Activated naive CD8-positive, alpha-beta T cell treated with anti-CD3 and anti-CD28 coated beads, Interleukin-2, amount 10 ng/mL, durations not matched to agents 7 days and 5 days (primary cell): Measurements from ENCODE around the gene PRTN3. TPM values are rescaled to one million over a fixed set of nuclear protein-coding genes. Genes with fewer than 3 reads are reported as not detected.
A peak's percentile ranks its signal among the peaks of the same experiment; 100 is the strongest.
"Not testable (repeated sequence)": the region's sequence is repeated elsewhere in the genome, so short reads cannot be mapped to it uniquely, and the experiment has no call there.

Source experiments
- ATAC-seq: fragments of 150-1000 bp; cut with Tn5 transposase; one replicate; pipeline ENCODE4 v1.10.0; 2021; ENCODE audit warnings: low read depth, moderate library complexity
- POLR2A ChIA-PET: fragments of 350-600 bp; sonication (Branson Sonifier 250); formaldehyde crosslinking; loops from one replicate; lab custom pipeline; 2021; ENCODE audit warnings: antibody characterized with exemption; lab: Charles Lee
- DNase-seq: peaks from one replicate; pipeline ENCODE4 v3.0.0; 2021
- H3K27ac Mint-ChIP-seq: one replicate; pipeline ENCODE4 v1.8.0; 2022; ENCODE audit warnings: mild to moderate bottlenecking, mixed read lengths
- H3K27me3 Mint-ChIP-seq: one replicate; pipeline ENCODE4 v1.8.0; 2022; ENCODE audit warnings: mild to moderate bottlenecking, moderate library complexity, mixed read lengths
- H3K36me3 Mint-ChIP-seq: one replicate; pipeline ENCODE4 v1.8.0; 2021; ENCODE audit warnings: mild to moderate bottlenecking, mixed read lengths
- H3K4me1 Mint-ChIP-seq: one replicate; pipeline ENCODE4 v1.8.0; 2021; ENCODE audit warnings: mixed read lengths
- H3K4me3 Mint-ChIP-seq: one replicate; pipeline ENCODE4 v1.8.0; 2022; ENCODE audit warnings: mild to moderate bottlenecking, moderate library complexity, mixed read lengths
- H3K9me3 Mint-ChIP-seq: one replicate; pipeline ENCODE4 v1.8.0; 2021; ENCODE audit warnings: mixed read lengths
- total RNA-seq, 2 experiments: library from RNA; stranded (reverse); gene quantifications; one replicate each; pipeline ENCODE4 v1.2.3, GENCODE V29; 2021

PRTN3 gene
- total RNA-seq, 2 experiments from 2014 or later, result not detected

DNA sequence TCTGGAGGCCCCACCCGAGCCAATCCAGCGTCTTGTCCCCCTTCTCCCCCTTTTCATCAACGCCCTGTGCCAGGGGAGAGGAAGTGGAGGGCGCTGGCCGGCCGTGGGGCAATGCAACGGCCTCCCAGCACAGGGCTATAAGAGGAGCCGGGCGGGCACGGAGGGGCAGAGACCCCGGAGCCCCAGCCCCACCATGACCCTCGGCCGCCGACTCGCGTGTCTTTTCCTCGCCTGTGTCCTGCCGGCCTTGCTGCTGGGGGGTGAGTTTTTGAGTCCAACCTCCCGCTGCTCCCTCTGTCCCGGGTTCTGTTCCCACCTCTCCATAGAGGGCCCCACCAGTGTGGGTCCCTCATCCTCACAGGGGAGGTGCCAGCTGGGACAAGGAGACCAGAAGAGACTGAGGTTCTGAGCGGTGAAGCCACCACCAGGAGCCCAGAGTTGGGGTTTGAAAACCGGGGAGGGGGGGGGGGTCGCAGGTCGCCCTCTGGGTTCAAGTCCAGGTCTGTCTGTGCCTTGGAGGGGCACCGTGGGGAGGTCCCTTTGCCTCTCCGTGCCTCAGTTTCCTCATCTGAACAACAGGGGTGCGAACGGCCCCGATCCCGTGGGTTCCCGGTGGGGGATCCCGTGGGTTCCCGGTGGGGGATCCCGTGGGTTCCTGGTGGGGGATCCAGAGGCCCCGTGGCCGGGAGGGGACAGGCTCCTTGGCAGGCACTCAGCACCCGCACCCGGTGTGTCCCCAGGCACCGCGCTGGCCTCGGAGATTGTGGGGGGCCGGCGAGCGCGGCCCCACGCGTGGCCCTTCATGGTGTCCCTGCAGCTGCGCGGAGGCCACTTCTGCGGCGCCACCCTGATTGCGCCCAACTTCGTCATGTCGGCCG lies 11.6 kb downstream of the PRTN3 start, which contains the start of gene ELANE:
ELANE (plus strand) TSS at position 168 of the 878 bp plus-strand sequence; CDS start at position 194, 26 bp downstream.
- Mint-ChIP-seq H3K4me1 (no peaks in the 10 kb centered on the region), H3K4me3 (no peak within 1 kb of the TSS), H3K36me3 (no peaks in the 10 kb centered on the region), H3K27me3 (peaks cover 16% of the 10 kb centered on the region), H3K27ac (no peak within 1 kb of the TSS), H3K9me3 (no peaks in the 10 kb centered on the region)
- no peak for ATAC-seq
- no peak for DNase-seq
- POLR2A ChIA-PET, result no interaction called here

DNA sequence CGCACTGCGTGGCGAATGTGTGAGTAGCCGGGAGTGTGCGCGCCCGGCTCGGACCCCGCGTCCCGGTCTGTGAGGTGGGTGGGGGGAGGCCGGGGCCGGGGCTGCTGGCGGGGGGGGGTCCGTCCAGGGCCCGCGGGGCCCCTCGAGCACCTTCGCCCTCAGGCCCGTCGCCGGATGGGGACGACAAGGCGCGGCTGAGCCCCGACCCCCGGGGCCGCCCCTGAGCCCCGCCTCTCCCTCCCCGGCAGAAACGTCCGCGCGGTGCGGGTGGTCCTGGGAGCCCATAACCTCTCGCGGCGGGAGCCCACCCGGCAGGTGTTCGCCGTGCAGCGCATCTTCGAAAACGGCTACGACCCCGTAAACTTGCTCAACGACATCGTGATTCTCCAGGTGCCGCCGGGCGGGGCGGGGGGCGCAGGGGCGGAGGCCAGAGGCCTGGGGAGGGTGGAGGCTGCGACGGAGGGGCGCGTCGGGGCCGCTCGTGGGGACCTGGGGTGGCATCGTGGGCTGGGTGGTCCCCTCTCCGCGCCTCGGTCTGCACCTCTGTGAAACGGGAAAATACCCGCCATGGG lies 12.3 kb downstream of the PRTN3 start:
- Mint-ChIP-seq H3K36me3 (no peaks in the 10 kb centered on the region), H3K27ac (no peak overlapping the region), H3K4me3 (no peak overlapping the region), H3K4me1 (no peaks in the 10 kb centered on the region), H3K27me3 (peaks cover 19% of the 10 kb centered on the region), H3K9me3 (no peaks in the 10 kb centered on the region)
- no peak for ATAC-seq
- POLR2A ChIA-PET, result no interaction called here
- no peak for DNase-seq

DNA sequence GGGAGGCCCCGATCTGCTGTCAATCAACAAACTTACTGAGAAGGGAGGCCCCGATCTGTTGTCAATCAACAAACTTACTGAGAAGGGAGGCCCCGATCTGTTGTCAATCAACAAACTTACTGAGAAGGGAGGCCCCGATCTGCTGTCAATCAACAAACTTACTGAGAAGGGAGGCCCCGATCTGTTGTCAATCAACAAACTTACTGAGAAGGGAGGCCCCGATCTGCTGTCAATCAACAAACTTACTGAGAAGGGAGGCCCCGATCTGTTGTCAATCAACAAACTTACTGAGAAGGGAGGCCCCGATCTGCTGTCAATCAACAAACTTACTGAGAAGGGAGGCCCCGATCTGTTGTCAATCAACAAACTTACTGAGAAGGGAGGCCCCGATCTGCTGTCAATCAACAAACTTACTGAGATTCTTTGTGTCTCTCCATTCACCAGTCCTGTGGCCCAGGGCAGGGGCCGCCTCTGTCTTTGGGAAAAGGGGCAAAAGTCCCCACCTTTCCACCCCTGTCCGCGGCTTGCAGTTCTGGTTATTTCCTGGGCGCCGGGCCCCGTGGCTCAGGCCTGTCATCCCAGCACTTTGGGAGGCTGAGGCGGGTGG lies 12.9 kb downstream of the PRTN3 start:
- H3K27ac Mint-ChIP-seq, H3K36me3 Mint-ChIP-seq, H3K4me3 Mint-ChIP-seq, H3K9me3 Mint-ChIP-seq, POLR2A ChIA-PET, H3K4me1 Mint-ChIP-seq, DNase-seq, ATAC-seq: not testable (repeated sequence)
- peaks cover 25% of the 10 kb centered on the region for H3K27me3 Mint-ChIP-seq

DNA sequence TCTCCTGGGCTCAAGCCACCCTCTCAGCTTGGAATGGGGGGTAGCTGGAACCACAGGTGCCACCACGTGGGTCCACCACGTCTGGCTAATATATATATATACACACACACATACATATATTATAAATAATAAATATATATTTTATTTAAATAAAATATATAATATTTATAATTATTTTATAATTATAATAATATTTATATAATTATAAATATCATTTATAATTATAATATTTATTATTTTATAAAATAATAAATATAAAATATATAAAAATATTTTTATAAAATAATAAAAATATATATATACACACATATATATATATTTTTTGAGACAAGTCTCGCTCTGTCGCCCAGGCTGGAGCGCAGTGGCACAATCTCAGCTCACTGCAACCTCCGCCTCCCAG lies 13.8 kb downstream of the PRTN3 start:
- H3K27ac Mint-ChIP-seq, result no peak overlapping the region
- no peaks in the 10 kb centered on the region for H3K4me1 Mint-ChIP-seq
- H3K4me3 Mint-ChIP-seq, result no peak overlapping the region
- H3K27me3 Mint-ChIP-seq, result peaks cover 25% of the 10 kb centered on the region
- ATAC-seq (no peak), DNase-seq (no peak)
- POLR2A ChIA-PET, result no interaction called here
- no peaks in the 10 kb centered on the region for H3K9me3 Mint-ChIP-seq
- no peaks in the 10 kb centered on the region for H3K36me3 Mint-ChIP-seq

DNA sequence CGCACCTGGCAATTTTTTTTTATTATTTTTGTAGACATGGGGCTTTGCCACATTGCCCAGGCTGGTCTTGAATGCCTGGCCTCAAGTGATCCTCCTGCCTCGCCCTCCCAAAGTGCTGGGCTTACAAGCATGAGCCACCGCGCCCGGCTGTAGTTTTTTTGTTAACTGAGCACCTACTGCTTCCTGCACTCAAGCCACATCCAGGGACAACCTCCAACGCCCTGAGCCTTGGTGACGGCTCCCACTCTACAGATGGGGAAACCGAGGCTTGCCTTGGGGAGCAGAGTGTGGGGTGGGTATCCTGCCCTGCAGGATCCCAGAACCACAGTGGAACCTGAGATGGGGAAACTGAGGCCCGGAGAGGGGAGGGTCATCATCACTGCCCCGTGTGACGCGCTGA lies 14.3 kb downstream of the PRTN3 start:
- ATAC-seq, result no peak
- no peaks in the 10 kb centered on the region for H3K4me1 Mint-ChIP-seq
- H3K27ac Mint-ChIP-seq, result no peak overlapping the region
- H3K27me3 Mint-ChIP-seq, result peaks cover 31% of the 10 kb centered on the region
- POLR2A ChIA-PET, result no interaction called here
- no peaks in the 10 kb centered on the region for H3K9me3 Mint-ChIP-seq
- H3K4me3 Mint-ChIP-seq, result no peak overlapping the region
- DNase-seq, result no peak
- no peaks in the 10 kb centered on the region for H3K36me3 Mint-ChIP-seq

DNA sequence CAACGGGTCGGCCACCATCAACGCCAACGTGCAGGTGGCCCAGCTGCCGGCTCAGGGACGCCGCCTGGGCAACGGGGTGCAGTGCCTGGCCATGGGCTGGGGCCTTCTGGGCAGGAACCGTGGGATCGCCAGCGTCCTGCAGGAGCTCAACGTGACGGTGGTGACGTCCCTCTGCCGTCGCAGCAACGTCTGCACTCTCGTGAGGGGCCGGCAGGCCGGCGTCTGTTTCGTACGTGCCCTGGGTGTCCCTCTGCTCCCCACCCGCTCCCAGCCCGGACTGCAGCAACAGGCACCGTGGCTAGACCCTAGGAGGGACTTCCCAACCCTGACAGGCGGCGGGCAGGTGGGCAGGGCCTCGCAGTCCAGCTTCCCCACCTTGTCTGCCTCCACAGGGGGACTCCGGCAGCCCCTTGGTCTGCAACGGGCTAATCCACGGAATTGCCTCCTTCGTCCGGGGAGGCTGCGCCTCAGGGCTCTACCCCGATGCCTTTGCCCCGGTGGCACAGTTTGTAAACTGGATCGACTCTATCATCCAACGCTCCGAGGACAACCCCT lies 14.8 kb downstream of the PRTN3 start:
- DNase-seq (no peak), ATAC-seq (no peak)
- H3K4me3 Mint-ChIP-seq, result no peak overlapping the region
- H3K36me3 Mint-ChIP-seq, result no peaks in the 10 kb centered on the region
- no peaks in the 10 kb centered on the region for H3K9me3 Mint-ChIP-seq
- POLR2A ChIA-PET, result no interaction called here
- H3K27me3 Mint-ChIP-seq, result peaks cover 31% of the 10 kb centered on the region
- no peak overlapping the region for H3K27ac Mint-ChIP-seq
- no peaks in the 10 kb centered on the region for H3K4me1 Mint-ChIP-seq

DNA sequence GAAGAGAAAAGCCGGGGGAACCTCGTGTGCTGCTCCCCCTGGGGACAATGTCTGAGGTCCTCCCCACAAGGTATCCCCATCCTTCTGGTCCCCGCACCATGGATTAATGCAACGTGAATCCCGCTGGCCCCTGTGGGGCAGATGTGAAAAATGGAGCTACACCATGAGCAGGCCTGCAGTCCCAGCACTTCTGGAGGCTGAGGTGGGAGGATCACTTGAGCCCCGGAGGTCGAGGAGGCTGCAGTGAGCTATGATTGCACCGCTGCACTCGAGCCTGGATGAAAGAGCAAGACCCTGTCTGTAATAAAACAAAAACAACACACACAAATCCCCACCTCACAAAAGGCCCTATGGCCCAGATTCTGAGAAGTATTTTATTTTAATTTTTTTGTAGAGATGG lies 17.5 kb downstream of the PRTN3 start:
- Mint-ChIP-seq H3K9me3 (no peaks in the 10 kb centered on the region), H3K27ac (no peak overlapping the region), H3K4me1 (peaks cover 6% of the 10 kb centered on the region), H3K4me3 (no peak overlapping the region), H3K27me3 (peaks cover 22% of the 10 kb centered on the region), H3K36me3 (no peaks in the 10 kb centered on the region)
- no peak for ATAC-seq
- POLR2A ChIA-PET, result interaction anchor here (0.7 to 1.6 kb wide), 3 partner anchors 50 to 305 kb away, joined by 4 to 5 read pairs (median 4); no protein-coding TSS in a partner anchor
- no peak for DNase-seq

DNA sequence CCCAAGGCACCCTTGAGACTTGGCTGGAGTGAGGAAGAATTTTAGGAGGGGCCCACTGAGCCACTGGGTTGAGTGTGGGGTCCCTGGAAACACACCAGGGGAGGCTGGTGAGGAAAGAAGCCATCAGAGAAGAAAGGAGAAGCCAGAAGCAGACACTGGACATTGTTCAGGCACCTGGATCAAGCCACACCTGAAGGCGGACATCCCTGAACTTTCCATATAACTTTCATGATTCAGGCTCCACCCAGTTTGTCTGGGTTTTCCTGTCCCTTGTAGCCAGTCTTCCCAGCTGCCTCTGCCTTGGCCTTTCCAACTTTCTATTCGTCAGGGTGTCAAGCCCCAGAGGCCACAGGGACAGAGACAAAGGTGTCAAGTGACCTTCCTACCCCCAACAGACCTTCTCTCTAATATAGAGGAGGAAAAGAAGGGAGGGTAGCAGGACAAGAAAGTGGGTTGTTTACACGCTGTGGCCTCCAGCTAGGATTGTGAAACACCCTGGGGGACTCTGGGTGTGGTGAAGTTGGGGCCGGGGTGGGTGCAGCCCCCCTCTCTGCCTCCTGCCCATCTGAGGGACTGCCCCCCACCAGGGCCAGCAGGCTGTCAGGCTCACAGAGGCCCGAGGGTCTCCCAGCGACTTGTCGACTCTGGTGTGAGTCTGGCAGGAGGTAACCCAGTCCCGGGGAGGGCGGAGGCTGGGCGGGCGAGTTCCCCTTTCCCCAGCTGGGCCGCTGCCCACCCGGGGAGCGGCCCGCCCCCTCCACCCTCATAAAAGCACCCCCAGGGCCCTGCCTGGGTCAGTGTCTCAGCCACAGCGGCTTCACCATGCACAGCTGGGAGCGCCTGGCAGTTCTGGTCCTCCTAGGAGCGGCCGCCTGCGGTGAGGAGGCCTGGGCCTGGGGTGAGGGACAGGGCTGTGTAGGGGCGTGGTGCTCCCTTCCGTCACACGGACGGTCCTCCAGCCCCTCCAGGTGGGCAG lies 18.4 kb downstream of the PRTN3 start, which contains the start of gene CFD:
CFD (plus strand) TSS at position 797 of the 976 bp plus-strand sequence; CDS start at position 823, 26 bp downstream.
- POLR2A ChIA-PET, result interaction anchor here (1.6 kb wide), 1 partner anchor 126 kb away, joined by 4 read pairs; no protein-coding TSS in a partner anchor
- H3K4me3 Mint-ChIP-seq, result no peak within 1 kb of the TSS
- DNase-seq (no peak), ATAC-seq (no peak)
- no peak within 1 kb of the TSS for H3K27ac Mint-ChIP-seq
- H3K4me1 Mint-ChIP-seq, result peaks cover 11% of the 10 kb centered on the region
- H3K36me3 Mint-ChIP-seq, result no peaks in the 10 kb centered on the region
- H3K9me3 Mint-ChIP-seq, result no peaks in the 10 kb centered on the region
- peaks cover 20% of the 10 kb centered on the region for H3K27me3 Mint-ChIP-seq

DNA sequence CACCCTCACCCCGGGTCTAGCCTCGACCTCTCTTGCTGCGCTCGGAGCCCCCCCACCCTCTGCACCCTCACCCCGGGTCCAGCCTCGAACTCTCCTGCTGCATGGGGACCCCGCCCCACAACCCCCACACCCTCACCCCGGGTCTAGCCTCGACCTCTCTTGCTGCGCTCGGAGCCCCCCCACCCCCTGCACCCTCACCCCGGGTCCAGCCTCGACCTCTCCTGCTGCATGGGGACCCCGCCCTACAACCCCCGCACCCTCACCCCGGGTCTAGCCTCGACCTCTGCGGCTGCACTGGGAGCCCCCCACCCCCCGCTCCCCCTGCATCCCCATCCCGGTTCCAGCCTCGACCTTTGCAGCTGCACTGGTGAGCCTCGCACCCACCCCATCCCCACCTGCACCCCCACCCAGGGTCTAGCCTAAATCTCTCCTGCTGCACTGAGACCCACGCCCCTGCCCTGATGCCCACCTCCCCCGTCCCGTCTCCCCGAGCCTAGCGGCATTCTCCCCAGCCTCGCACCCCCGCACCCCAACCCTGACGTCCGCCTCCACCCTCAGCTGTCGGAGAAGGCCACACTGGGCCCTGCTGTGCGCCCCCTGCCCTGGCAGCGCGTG lies 20.4 kb downstream of the PRTN3 start:
- H3K4me3 Mint-ChIP-seq, result no peak overlapping the region
- POLR2A ChIA-PET, result interaction anchor here (1.0 to 3.0 kb wide), 2 partner anchors 32 to 123 kb away, joined by 3 to 13 read pairs; partner anchors contain the start of genes RNU6-9 and WDR18

DNA sequence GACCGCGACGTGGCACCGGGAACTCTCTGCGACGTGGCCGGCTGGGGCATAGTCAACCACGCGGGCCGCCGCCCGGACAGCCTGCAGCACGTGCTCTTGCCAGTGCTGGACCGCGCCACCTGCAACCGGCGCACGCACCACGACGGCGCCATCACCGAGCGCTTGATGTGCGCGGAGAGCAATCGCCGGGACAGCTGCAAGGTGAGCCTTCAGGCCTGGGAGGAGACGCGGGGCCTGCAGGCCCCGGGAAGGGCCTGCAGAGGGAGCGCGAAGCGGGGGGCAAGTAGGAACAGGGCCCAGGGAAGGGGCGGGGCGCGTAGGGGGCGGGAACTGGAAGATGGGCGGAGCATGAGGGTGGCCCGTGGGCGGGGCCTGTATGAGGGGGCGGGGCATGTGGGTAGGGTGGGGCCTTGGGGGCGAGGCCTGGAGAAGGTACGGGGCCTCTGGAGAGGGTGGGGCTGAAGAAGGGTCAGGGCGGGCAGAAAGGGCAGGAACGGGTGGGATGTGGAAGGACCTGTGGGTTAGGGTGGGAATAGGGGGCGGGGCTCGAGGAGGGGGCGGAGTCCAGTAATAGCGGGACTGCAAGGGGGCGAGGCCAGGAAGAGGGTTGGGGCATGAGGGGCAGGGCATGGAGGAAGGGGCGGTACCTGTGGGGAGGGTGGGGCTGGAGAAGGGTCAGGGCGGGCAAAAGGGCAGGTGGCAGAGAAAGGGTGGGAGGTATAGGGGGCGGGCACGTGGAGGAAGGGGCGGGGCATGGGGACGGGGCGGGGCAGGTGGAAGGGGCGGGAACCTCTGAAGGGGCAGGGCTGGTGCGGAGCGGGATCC lies 21.2 kb downstream of the PRTN3 start:
- POLR2A ChIA-PET, result interaction anchor here (2.1 to 3.3 kb wide), 4 partner anchors 10 to 122 kb away, joined by 9 to 26 read pairs (median 20); partner anchors contain the start of gene WDR18
- Mint-ChIP-seq H3K27ac (no peak overlapping the region), H3K4me3 (peak overlapping the region; percentile 74), H3K36me3 (no peaks in the 10 kb centered on the region), H3K27me3 (peaks cover 20% of the 10 kb centered on the region), H3K9me3 (no peaks in the 10 kb centered on the region), H3K4me1 (peaks cover 11% of the 10 kb centered on the region)
- DNase-seq (peak; percentile 81), ATAC-seq (peak; percentile 23)

More for the DNA sequence above, 20.4 kb downstream of the PRTN3 start:
- DNase-seq (no peak), ATAC-seq (no peak)
- H3K9me3 Mint-ChIP-seq, result no peaks in the 10 kb centered on the region
- H3K27me3 Mint-ChIP-seq, result peaks cover 20% of the 10 kb centered on the region
- H3K36me3 Mint-ChIP-seq, result no peaks in the 10 kb centered on the region
- peaks cover 11% of the 10 kb centered on the region for H3K4me1 Mint-ChIP-seq
- H3K27ac Mint-ChIP-seq, result no peak overlapping the region

DNA sequence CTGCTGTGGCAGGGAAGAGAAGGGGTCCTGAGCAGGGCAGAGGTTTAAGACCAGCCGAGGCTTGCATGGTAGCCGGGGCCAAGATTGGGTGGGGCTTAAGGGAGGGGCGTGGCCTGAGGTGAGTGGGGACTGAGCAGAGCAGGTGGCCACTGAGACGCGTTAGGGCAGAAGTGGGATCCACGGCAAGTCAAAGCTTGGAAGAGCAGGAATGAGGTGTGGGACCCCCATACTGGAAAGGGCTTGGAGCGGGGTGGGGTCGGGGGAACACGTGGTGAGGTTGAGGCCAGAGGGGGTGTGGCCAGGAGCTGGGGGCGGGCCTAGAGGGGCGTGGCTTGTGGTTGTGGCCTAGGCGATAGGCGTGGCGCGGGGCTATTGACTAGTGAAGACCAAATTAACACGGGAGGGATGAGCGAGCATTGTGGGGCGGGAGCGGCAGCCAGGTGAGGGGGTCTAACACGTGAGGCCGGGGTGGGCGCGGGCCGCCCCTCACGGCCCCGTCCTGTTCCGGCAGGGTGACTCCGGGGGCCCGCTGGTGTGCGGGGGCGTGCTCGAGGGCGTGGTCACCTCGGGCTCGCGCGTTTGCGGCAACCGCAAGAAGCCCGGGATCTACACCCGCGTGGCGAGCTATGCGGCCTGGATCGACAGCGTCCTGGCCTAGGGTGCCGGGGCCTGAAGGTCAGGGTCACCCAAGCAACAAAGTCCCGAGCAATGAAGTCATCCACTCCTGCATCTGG lies 21.9 kb downstream of the PRTN3 start:
- DNase-seq, result peak; percentile 86
- Mint-ChIP-seq H3K9me3 (no peaks in the 10 kb centered on the region), H3K27me3 (peaks cover 16% of the 10 kb centered on the region), H3K36me3 (peaks cover 3% of the 10 kb centered on the region), H3K27ac (peak overlapping the region; percentile 72), H3K4me3 (peak overlapping the region; percentile 74), H3K4me1 (peaks cover 11% of the 10 kb centered on the region)
- POLR2A ChIA-PET, result interaction anchor here (0.7 to 3.3 kb wide), 9 partner anchors 9 to 135 kb away, joined by 3 to 26 read pairs (median 6); partner anchors contain the start of genes MED16, R3HDM4, RNU6-9 and WDR18
- ATAC-seq, result peak; percentile 34
